ENCODE results near the gene PSMB7.

The PSMB7 gene

DNA sequence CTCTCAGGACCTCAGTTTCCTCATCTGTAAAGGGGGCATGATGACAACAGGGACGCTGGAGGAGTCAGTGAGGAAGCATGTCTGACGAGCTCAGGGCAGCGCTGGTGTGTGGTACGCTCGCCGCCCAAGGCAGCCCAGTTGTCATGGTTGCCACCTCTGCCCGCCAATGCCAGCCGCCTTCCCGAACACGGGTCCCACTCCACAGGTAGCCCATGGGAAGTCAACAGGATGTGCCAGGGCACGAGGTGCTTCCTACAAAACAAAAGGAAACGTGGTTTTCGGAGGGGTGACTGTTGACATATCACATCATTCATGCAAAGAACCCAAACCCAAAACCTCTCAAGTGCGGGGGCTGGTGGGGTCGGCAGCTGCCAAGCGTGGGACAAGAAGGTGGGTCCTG, 99.4 kb downstream of the PSMB7 start:
- Histone ChIP-seq H3K4me1 (ENCODE audit: control insufficient read depth in 1 of 2, insufficient read depth in 2 of 2, low read length in 2 of 2) (no peaks in the 10 kb centered on the region), H3K9ac (ENCODE audit: low read depth in 1 of 2, low read length in 2 of 2) (no peak overlapping the region), H3K4me3 (ENCODE audit: low read depth in 1 of 2, low read length in 2 of 2) (no peak overlapping the region), H3K27me3 (ENCODE audit: control insufficient read depth in 1 of 2, insufficient read depth in 2 of 2, low read length in 2 of 2) (no peaks in the 10 kb centered on the region), H3K36me3 (ENCODE audit: control insufficient read depth in 1 of 2, insufficient read depth in 2 of 2, low read length in 2 of 2) (peaks cover 26 to 43% of the 10 kb centered on the region in 2 donors), H3K9me3 (ENCODE audit: control insufficient read depth in 1 of 2, low read length in 2 of 2) (no peaks in the 10 kb centered on the region), H3K27ac (ENCODE audit: low read depth, low read length) (no peak overlapping the region)

DNA sequence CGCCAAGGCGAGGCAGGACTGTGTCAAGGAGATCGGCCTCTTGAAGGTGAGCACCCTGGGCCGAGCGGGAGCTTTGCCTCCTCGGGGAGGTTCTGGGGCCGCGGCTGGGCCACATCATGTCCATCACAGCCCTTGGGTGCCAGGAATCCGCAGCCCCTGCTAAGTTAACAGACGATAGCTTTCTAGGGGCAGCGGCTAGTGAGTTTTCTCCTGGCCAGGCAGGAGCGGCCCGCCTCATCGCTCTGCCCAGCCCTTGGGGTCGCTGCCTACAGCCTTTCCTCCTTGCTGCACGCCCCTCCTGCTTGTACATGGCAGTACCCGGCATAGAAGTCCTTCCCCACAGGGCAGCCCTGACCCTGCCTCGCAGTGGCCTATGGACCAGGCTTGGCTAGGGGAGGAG, 101.3 kb downstream of the PSMB7 start:
- no peak overlapping the region for H3K4me3 ChIP-seq (ENCODE audit: low read depth in 1 of 2, low read length in 2 of 2)
- H3K4me1 ChIP-seq (ENCODE audit: control insufficient read depth in 1 of 2, insufficient read depth in 2 of 2, low read length in 2 of 2): no peaks in the 10 kb centered on the region
- no peak overlapping the region for H3K27ac ChIP-seq (ENCODE audit: low read depth, low read length)
- no peaks in the 10 kb centered on the region for H3K9me3 ChIP-seq (ENCODE audit: control insufficient read depth in 1 of 2, low read length in 2 of 2)
- H3K9ac ChIP-seq (ENCODE audit: low read depth in 1 of 2, low read length in 2 of 2): no peak overlapping the region
- no peaks in the 10 kb centered on the region for H3K27me3 ChIP-seq (ENCODE audit: control insufficient read depth in 1 of 2, insufficient read depth in 2 of 2, low read length in 2 of 2)
- H3K36me3 ChIP-seq (ENCODE audit: control insufficient read depth in 1 of 2, insufficient read depth in 2 of 2, low read length in 2 of 2): peaks cover 26 to 57% of the 10 kb centered on the region in 2 donors

DNA sequence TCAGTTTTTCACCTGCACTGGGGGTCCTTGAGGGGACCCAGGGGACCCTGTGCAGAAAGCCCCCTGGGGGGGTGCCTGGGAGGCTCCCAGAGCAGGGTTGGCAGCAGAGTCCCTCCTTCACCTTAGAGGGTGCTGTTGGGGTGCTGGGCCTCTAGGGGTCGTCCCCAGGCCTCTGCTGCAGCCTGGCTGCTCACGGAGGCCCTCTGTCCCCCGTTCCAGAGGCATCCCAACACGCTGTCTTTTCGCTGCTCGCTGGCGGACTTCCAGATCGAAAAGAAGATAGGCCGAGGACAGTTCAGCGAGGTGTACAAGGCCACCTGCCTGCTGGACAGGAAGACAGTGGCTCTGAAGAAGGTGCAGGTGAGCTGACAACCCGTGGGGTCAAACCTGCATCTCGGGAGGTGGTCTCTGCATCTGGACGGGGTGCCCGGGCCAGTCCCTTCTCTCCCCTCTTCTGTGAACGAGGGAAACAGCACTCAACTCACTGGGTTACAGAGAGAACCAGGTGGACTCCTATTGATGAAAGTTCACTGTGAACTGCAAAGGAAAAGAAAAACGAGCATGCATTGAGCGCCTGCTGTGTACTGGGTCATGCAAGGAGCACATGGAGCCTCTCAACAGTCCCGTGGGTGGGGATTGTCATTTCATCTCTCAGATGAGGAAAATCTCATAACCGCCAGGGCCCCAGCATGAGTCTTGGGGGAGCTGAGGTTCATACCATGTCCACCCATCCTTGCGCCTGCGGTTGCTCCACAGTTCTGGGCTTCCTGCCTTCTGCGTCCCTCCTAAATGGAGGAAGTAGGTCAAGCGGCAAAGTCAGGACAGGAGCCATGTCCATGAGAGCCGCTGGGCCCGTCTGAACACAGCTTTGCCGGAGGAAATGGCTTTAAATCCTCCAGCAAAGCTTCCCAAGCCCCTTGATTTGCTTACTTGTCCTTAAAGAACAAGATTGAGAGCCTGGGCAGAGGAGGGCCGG, 102.7 kb downstream of the PSMB7 start:
- Histone ChIP-seq H3K36me3 (ENCODE audit: control insufficient read depth in 1 of 2, insufficient read depth in 2 of 2, low read length in 2 of 2) (peaks cover 26 to 59% of the 10 kb centered on the region in 2 donors), H3K27me3 (ENCODE audit: control insufficient read depth in 1 of 2, insufficient read depth in 2 of 2, low read length in 2 of 2) (no peaks in the 10 kb centered on the region), H3K27ac (ENCODE audit: low read depth, low read length) (no peak overlapping the region)

DNA sequence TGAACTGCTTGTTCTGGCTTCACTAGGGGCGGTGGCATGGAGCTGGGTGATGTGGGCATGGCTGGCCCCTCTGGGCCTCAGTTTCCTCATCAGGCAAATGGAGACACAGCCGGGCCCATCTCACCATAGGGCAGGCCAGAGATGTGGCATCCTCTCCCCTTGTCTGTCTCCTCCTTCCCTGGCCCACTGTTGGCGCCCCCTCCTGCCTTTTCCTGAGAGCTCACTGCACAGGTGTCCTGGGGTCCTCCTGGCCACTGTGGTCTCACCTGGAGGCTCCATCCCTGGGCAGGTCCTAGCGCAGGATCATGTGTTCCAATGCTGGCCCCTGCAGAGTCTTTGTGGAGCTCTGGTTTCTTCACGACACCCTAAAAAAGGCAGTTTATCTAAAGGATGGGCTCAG, 104.0 kb downstream of the PSMB7 start:
- Histone ChIP-seq H3K9me3 (ENCODE audit: control insufficient read depth in 1 of 2, low read length in 2 of 2) (no peaks in the 10 kb centered on the region), H3K4me1 (ENCODE audit: control insufficient read depth in 1 of 2, insufficient read depth in 2 of 2, low read length in 2 of 2) (no peaks in the 10 kb centered on the region), H3K27me3 (ENCODE audit: control insufficient read depth in 1 of 2, insufficient read depth in 2 of 2, low read length in 2 of 2) (no peaks in the 10 kb centered on the region), H3K36me3 (ENCODE audit: control insufficient read depth in 1 of 2, insufficient read depth in 2 of 2, low read length in 2 of 2) (peaks cover 18 to 56% of the 10 kb centered on the region in 2 donors), H3K27ac (ENCODE audit: low read depth, low read length) (no peak overlapping the region), H3K9ac (ENCODE audit: low read depth in 1 of 2, low read length in 2 of 2) (no peak overlapping the region), H3K4me3 (ENCODE audit: low read depth in 1 of 2, low read length in 2 of 2) (no peak overlapping the region)

More for the DNA sequence above, 102.7 kb downstream of the PSMB7 start:
- Histone ChIP-seq H3K4me3 (ENCODE audit: low read depth in 1 of 2, low read length in 2 of 2) (no peak overlapping the region), H3K9ac (ENCODE audit: low read depth in 1 of 2, low read length in 2 of 2) (no peak overlapping the region), H3K9me3 (ENCODE audit: control insufficient read depth in 1 of 2, low read length in 2 of 2) (no peaks in the 10 kb centered on the region), H3K4me1 (ENCODE audit: control insufficient read depth in 1 of 2, insufficient read depth in 2 of 2, low read length in 2 of 2) (no peaks in the 10 kb centered on the region)

DNA sequence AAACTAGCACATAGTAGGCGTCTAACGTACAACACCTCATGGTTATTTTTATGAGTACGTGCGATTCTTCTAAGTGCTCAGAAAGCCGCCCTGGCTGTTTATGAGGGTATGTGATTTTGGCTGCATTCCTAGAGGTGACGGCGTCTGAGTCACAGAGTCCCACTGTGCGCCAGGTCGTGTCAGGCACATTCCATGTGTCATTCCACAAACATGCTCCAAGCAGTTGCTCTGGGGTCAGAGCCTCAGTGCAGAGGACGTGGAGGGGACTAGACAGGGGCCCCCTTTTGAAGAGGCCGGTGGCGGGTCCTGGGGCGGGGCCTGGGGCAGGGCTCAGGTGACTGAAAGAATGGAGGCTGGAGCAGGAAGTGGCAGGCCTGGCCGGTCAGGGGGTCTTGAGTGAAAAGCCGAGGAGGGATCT, 105.6 kb downstream of the PSMB7 start:
- no peaks in the 10 kb centered on the region for H3K27me3 ChIP-seq (ENCODE audit: control insufficient read depth in 1 of 2, insufficient read depth in 2 of 2, low read length in 2 of 2)
- H3K9ac ChIP-seq (ENCODE audit: low read depth in 1 of 2, low read length in 2 of 2): no peak overlapping the region
- H3K9me3 ChIP-seq (ENCODE audit: control insufficient read depth in 1 of 2, low read length in 2 of 2): no peaks in the 10 kb centered on the region
- H3K27ac ChIP-seq (ENCODE audit: low read depth, low read length): no peak overlapping the region
- H3K4me1 ChIP-seq (ENCODE audit: control insufficient read depth in 1 of 2, insufficient read depth in 2 of 2, low read length in 2 of 2): no peaks in the 10 kb centered on the region
- no peak overlapping the region for H3K4me3 ChIP-seq (ENCODE audit: low read depth in 1 of 2, low read length in 2 of 2)
- H3K36me3 ChIP-seq (ENCODE audit: control insufficient read depth in 1 of 2, insufficient read depth in 2 of 2, low read length in 2 of 2): peaks cover 14 to 40% of the 10 kb centered on the region in 2 donors

DNA sequence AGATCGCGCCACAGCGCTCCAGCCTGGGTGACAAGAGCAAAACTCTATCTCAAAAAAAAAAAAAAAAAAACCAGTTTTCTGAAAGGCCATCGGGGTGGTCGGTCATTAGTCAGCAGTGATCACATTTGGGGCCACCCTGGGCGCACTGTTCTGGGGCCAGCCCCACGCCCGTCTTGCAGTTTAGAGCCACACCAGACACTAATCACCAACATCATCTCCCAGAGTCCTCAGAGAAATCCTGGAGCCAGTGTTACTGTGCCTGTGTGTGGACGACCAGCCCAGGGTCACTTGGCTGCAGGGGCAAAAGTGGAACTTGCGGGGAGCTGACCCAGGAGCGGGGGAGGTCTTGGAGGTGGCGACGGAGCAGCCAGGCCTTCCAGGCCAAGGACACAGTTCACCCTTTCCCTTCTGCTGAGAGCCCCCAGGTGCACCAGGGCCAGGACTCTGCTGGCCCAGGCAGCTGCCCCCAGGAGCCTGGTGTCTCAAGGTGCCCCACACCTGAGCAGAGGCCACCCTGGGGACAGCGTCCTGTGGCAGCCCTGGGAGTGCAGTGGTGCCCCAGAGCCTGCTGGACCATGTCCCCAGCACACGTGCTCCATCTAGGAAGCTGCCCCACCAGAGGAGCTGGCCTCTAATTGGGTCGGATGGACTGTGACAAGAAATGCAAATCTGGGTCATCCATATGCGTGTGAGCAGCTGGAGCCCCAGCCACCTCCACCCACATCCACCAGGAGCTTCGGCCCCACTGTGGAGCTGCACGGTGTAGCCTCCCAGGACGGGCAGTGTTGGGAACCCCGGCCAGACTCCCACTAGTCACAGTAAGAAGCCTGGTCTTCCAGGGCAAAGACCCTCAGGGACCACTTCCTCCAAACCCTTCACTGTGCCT, 106.4 kb downstream of the PSMB7 start:
- no peaks in the 10 kb centered on the region for H3K4me1 ChIP-seq (ENCODE audit: control insufficient read depth in 1 of 2, insufficient read depth in 2 of 2, low read length in 2 of 2)
- H3K36me3 ChIP-seq (ENCODE audit: control insufficient read depth in 1 of 2, insufficient read depth in 2 of 2, low read length in 2 of 2): peaks cover 18 to 38% of the 10 kb centered on the region in 2 donors
- no peak overlapping the region for H3K27ac ChIP-seq (ENCODE audit: low read depth, low read length)

DNA sequence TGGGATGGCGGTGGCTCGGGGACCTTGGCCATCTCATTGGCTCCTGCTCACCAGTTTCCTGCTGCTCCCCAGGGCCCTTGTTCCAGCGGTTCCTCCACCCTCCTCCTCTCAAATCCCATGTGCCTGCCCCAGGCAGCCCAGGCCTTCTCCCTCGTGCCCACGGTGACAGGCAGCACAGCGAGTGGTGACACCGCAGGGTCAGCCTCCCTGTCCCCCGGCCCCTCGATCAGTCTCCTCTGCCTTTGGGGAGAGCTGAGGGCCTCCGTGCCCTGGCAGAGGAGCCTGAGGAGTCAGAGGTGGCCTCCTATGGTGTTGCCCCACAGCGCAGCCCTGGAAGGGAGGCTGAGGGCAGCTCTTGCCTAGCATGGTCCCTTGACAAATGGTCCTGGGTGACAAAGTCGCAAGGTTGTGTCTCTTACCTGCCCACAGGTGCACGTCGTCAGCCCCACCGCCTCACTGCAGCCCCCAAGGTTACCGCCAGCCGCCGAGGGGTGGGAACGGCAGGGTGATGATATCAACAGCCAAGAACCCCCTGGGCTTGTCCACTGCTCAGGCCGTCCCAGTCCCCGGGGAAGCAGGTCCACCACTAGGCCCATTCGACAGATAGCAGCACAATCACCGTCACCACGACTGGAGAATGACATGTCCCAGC, 107.7 kb downstream of the PSMB7 start:
- Histone ChIP-seq H3K36me3 (ENCODE audit: control insufficient read depth in 1 of 2, insufficient read depth in 2 of 2, low read length in 2 of 2) (peaks cover 8 to 41% of the 10 kb centered on the region in 2 donors), H3K27me3 (ENCODE audit: control insufficient read depth in 1 of 2, insufficient read depth in 2 of 2, low read length in 2 of 2) (no peaks in the 10 kb centered on the region), H3K4me1 (ENCODE audit: control insufficient read depth in 1 of 2, insufficient read depth in 2 of 2, low read length in 2 of 2) (no peaks in the 10 kb centered on the region), H3K27ac (ENCODE audit: low read depth, low read length) (no peak overlapping the region), H3K9me3 (ENCODE audit: control insufficient read depth in 1 of 2, low read length in 2 of 2) (no peaks in the 10 kb centered on the region), H3K9ac (ENCODE audit: low read depth in 1 of 2, low read length in 2 of 2) (no peak overlapping the region), H3K4me3 (ENCODE audit: low read depth in 1 of 2, low read length in 2 of 2) (no peak overlapping the region)

More for the DNA sequence above, 106.4 kb downstream of the PSMB7 start:
- H3K27me3 ChIP-seq (ENCODE audit: control insufficient read depth in 1 of 2, insufficient read depth in 2 of 2, low read length in 2 of 2): no peaks in the 10 kb centered on the region
- no peaks in the 10 kb centered on the region for H3K9me3 ChIP-seq (ENCODE audit: control insufficient read depth in 1 of 2, low read length in 2 of 2)
- H3K9ac ChIP-seq (ENCODE audit: low read depth in 1 of 2, low read length in 2 of 2): no peak overlapping the region
- no peak overlapping the region for H3K4me3 ChIP-seq (ENCODE audit: low read depth in 1 of 2, low read length in 2 of 2)

DNA sequence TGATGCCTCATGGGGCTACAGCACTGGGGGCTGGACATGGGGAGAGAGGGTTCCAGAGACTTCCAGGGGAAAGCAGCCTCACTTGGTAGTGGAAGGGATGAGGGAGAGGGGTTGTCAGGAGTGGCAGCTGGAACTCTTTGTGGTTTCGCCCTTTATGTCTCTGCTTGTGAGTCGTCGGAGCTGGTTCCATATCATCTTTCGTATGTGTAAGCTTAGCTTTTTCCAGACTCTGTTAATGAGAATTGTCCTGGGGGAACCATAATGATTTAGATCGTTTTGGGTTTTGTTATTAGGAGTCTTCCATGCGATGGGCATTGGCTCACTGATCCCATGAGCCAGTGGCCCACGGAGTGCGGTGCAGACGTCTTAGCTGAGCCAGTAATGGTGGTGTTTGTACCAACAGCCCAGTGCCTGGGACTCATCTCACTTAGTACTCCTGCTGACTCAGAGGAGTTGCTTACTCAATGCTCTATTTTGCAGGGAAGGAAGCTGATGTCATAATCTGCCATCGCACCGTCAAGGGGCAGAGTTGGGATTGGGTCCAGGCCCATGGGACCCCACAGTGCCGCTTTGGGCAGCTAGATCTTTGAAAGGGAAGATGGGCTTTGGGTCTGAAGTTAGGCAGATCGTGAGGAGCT, 109.0 kb downstream of the PSMB7 start:
- H3K27me3 ChIP-seq (ENCODE audit: control insufficient read depth in 1 of 2, insufficient read depth in 2 of 2, low read length in 2 of 2): no peaks in the 10 kb centered on the region
- no peak overlapping the region for H3K27ac ChIP-seq (ENCODE audit: low read depth, low read length)
- H3K9me3 ChIP-seq (ENCODE audit: control insufficient read depth in 1 of 2, low read length in 2 of 2): no peaks in the 10 kb centered on the region
- H3K4me3 ChIP-seq (ENCODE audit: low read depth in 1 of 2, low read length in 2 of 2): no peak overlapping the region
- H3K4me1 ChIP-seq (ENCODE audit: control insufficient read depth in 1 of 2, insufficient read depth in 2 of 2, low read length in 2 of 2): no peaks in the 10 kb centered on the region
- no peak overlapping the region for H3K9ac ChIP-seq (ENCODE audit: low read depth in 1 of 2, low read length in 2 of 2)
- peaks cover 14 to 47% of the 10 kb centered on the region in 2 donors for H3K36me3 ChIP-seq (ENCODE audit: control insufficient read depth in 1 of 2, insufficient read depth in 2 of 2, low read length in 2 of 2)

DNA sequence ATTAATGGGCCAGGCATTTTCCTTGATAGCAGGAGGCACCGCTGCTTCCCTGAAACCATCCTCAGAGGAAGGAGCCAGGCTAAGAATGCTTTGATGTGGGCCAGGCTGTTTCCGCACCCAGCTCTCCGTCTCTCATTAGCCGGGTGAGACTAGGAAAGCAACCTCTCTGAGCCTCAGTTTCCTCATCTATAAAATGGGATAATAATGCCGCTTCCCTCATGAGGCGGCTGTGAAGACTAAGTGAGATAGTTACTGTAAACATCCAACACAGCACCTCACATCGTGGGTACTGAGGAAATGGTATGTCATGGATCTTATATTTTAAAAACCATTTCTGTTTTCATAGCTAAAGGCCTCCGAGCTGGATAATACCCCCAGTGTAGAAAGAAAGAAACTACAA, 111.0 kb downstream of the PSMB7 start:
- Histone ChIP-seq H3K36me3 (ENCODE audit: control insufficient read depth in 1 of 2, insufficient read depth in 2 of 2, low read length in 2 of 2) (peaks cover 14 to 36% of the 10 kb centered on the region in 2 donors), H3K27ac (ENCODE audit: low read depth, low read length) (no peak overlapping the region), H3K4me1 (ENCODE audit: control insufficient read depth in 1 of 2, insufficient read depth in 2 of 2, low read length in 2 of 2) (peaks cover 0 to 6% of the 10 kb centered on the region in 2 donors)

More for the DNA sequence above, 111.0 kb downstream of the PSMB7 start:
- no peak overlapping the region for H3K4me3 ChIP-seq (ENCODE audit: low read depth in 1 of 2, low read length in 2 of 2)
- no peak overlapping the region for H3K9ac ChIP-seq (ENCODE audit: low read depth in 1 of 2, low read length in 2 of 2)
- H3K9me3 ChIP-seq (ENCODE audit: control insufficient read depth in 1 of 2, low read length in 2 of 2): no peaks in the 10 kb centered on the region
- H3K27me3 ChIP-seq (ENCODE audit: control insufficient read depth in 1 of 2, insufficient read depth in 2 of 2, low read length in 2 of 2): no peaks in the 10 kb centered on the region

Data from duodenal mucosa (tissue), 2 donors.